Left forelimb (tissue), 1 donor: ENCODE data around the gene ANKRD13A.
"Not testable (repeated sequence)": the region's sequence is repeated elsewhere in the genome, so short reads cannot be mapped to it uniquely, and the experiment has no call there.

Experiments
- DNase-seq: peaks from one replicate; pipeline ENCODE4 v3.0.0-alpha.2; 2018; ENCODE audit warnings: low spot score

Gene ANKRD13A

DNA sequence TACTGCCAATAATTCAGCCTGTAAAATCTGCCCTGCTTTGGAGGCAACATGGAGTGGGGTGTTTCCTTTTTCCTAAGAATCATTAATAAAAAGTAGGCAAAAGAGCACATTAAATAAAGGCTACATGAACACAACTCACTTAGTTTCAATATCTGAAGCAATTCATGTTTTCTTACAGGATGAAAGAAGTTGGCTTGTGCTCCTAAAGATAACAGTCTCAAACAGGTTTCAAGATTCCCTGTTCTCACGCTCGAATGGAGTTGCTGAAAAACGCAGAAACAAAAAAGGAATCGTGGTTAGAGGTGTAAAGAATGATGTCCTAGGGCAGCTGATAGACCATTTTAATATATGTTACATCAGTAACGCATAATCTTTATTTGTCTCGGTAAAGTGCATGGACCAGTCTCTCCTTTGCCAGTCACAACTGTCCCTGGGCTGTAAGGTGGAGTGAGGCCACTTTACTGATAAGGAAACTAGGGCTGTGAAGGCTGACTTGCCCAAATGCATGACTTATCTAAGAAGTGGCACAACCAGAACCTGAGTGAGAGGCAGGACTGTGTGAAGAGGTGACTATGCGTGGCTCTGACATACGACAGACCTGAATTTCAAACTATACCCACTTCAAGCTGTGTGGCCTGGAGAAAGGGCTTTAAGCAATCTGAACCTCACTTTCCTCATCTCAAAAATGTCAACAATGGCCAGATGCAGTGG lies 15.6 kb upstream of the ANKRD13A start:
- DNase-seq: no peak

DNA sequence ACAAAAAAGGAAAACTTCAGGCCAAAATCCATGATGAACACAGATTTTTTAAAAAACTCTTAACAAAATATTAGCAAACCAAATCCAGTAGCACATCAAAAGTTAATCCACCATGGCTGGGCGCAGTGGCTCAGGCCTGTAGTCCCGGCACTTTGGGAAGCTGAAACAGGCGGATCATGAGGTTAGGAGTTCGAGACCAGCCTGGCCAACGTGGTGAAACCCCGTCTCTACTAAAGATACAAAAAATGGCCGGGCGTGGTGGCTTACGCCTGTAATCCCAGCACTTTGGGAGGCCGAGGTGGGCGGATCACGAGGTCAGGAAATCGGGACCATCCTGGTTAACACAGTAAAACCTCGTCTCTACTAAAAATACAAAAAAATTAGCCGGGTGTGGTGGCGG lies 13.0 kb upstream of the ANKRD13A start:
- not testable (repeated sequence) for DNase-seq

DNA sequence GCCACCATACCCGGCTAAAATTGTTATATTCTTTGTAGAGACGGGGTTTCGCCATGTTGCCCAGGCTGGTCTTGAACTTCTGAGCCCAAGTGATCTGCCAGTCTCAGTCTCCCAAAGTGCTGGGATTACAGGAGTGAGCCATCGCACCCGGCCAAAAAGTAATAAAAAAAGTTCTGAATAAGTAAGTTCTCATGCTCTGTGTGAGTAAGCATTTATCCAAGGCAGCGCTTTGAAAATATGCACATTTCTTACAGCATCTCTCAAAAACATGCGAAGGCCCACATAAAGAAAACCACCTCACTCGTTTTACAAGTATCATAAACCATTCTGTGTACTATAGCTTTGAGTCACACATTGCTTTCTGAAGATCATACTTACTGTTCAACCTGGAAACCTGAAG lies 11.6 kb upstream of the ANKRD13A start:
- no peak for DNase-seq

DNA sequence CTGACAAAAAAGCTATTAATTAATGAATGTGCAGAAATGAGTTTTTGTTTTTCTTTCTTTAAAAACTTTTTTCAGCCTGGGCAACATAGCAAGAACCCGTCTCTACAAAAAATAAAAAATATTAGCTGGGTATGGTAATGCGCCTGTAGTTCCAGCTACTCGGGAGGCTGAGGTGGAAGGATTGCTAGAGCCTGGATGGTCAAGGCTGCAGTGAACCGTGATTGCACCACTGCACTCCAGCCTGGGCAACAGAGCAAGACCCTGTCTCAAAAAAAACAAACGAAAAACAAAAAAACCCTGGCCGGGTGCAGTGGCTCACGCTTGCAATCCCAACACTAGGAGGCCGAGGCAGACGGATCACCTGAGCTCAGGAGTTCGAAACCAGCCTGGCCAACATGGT lies 11.0 kb upstream of the ANKRD13A start:
- DNase-seq: no peak

DNA sequence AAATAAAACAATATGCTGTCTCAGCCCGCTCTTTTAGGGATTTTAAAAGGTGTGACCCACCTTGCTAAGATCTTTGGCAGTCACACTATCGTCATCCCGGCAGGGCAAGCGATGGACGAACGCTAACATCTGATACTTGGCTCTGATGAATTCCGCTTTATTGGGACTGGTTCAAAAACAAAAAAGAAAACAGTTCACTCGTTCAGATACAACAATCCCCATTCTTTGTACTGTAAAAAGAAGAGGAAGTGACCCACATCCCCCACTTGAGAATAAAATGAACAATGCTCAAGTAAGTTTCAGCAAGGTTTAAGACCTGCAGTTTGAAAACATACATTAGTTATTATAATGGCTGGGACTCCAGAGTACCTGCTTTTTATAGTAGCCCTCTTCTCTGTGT lies 10.3 kb upstream of the ANKRD13A start:
- no peak for DNase-seq

DNA sequence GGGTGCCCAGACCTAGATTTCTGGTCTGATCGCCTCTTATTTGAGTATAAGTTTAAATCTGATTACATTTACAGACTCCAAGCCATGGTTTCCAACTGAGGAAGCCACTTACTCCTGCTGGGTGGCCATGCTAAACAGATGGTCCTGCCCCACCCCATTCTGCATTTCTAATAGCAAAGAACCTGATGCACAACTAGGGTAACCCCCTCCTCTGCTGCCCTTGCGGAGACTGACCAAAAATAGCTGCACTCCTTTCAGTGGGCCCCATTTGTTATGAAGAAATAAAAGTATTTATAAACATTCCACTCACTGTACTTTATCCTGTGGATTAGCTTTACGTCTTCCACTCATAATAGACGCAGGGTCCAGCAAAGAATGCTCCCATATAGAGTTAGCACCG lies 9.8 kb upstream of the ANKRD13A start:
- DNase-seq: no peak

DNA sequence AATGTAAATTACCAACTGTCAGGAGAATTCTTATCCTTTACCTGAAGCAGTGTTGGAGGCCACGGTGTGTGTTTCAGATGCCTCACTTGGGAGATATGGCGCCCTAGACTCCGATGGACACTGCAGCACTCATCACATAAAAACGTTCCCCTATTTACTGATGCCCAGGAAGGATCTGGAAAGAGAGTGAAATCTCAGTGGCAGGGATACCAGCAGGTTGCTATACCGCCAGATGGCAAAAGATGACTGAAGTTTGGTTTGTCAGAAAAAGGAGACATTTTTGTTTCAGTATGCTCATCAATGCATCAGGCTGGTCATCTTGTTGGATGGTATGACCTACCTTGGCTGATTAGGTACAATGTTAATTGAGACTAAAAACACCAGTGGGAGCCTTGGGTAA lies 7.6 kb upstream of the ANKRD13A start:
- DNase-seq: no peak

DNA sequence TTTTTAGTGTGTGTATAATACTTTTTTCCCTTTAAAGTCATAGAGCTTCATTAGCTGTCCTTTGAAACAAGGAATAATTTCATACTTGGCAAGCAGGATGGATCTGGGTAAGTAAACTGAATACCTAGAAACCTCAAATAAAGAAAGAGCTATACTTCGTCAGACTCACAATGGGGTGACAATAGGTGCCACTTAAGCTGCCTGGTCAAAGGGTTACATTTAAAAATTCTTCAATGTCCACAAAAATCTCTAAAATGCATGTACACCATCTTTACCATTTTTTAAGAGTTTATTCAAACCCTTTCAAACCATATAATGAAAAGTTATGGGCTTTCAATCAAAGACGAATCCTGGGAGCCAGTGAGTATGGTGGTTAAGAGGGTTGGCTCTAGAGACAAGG lies 6.1 kb upstream of the ANKRD13A start:
- no peak for DNase-seq

DNA sequence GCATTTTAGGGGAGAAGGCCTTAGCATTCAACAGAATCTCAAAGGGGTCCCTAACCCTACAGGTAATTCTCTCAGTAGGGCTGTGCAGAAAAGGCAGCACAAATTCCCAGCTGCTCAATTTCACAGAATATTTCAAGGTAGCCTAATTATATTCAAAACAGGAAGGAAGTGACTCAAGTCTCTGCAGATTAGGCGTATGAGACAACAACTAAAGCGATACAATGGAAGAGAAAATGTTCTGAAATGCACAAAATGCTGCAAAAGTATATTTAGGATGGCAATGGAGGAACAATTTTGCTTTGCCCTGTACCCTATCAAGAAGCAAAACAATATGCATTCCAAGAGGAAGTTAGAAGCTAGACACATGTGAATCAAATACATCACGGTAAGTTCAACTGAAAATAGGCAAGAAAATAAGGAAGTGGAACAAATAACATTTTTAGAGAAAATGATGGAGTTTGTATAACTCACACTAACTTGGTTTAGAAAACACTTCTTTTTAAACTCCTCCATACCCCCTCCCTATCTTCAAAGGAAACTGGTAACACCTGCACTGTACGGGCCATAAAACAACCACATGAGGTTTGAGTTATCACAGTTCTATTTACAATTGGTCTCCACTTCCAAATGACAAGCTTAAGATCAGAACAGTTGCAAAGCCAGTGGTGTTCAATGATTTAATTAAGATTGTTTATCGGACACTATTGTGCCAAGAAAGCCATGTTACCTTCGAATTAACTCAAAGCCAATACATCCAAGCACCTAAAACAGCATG lies 4.6 kb upstream of the ANKRD13A start:
- DNase-seq: no peak

DNA sequence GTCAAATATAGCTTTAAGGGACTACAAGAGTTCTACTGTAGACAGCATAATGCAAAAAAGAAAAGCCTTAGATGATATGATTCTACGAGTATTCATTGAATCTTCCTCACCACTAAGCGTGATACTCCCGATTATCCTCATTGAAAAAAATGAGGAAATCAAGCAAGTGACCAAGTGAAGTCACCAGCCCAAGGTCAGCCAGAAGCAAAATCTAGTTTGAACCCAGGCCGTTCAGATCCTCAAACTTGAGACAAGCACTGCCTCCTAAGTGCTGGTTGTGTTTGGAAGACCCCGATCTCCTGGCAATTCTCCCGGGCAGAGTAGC lies 3.9 kb upstream of the ANKRD13A start:
- no peak for DNase-seq

DNA sequence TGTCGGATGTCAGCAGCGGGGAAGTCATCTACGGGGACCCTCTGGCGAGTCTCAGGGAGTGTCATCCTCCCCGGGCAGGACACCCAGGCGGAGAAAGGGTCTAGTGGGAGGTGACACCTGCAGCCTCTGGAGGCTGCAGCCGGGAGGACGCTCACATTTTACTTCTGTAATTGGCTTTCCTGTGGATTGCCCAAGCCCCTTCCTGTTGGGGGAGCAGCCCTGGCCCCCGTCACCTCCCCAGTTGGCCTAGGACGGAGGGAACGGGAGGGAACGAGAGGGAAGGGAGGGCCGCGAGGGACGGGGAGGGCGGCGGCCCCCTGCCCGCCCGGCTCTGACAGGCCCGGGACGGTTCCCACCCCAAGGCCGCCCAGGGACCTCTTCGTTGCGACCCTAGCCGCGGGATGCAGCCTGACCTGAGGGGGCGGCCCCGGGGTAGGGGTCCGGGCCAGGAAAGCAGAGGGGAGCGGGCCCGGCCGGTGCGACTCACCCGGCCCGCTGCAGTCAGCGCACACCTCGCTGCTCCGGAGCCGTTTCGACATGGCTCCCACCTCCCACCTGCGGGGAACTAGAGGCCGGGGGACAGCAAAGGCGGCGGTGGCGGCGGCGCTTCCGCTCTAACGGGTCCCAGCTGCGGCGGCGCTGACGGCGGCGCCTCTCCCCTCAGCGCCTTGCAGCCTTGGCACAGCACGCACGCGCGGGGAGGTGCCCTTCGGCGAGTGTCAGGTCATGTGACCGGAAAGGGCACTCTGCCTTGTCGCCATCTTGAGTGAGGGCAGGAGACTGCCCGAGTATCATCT lies 3.3 kb upstream of the ANKRD13A start, which contains the start of gene GIT2:
TSS of gene GIT2 (minus strand) at position 683 of the 797 bp plus-strand sequence. CDS start at position 539, 144 bp downstream.
- DNase-seq: peak; percentile 91

DNA sequence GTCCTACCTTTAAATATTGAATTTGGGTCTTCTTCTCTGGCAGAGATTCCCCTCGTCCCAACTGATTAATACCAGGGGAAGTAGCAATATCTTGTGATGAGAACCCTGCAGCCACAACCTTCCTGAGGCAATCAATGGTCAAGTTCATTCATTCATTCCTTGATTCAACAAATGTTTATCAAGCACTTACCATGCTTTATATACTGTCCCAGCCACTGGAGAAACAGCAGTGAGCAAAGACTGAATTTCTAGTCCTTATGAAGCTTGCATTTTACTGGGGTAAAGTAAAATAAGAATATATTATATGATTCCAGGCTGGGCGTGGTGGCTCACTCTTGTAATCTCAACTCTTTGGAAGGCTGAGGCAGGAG lies 2.8 kb upstream of the ANKRD13A start:
- no peak for DNase-seq

DNA sequence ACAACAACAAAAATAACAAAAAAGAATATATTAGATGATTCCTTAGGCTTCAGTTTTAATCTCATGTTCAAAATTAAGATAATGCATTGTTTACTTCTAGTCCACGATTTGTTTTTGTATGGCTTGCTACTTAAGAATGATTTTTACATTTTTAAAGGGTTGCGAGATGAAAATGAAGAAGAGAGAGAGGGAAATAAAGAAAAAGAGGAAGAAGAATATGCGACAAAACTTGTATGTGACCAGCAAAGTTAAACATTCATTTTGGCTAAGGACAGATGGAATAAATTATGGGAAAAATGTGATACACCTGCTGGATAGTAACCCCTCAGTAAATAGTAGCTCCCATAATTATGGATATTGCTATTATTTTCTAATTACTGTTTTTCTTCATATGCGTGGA lies 1.8 kb upstream of the ANKRD13A start:
- DNase-seq: no peak

DNA sequence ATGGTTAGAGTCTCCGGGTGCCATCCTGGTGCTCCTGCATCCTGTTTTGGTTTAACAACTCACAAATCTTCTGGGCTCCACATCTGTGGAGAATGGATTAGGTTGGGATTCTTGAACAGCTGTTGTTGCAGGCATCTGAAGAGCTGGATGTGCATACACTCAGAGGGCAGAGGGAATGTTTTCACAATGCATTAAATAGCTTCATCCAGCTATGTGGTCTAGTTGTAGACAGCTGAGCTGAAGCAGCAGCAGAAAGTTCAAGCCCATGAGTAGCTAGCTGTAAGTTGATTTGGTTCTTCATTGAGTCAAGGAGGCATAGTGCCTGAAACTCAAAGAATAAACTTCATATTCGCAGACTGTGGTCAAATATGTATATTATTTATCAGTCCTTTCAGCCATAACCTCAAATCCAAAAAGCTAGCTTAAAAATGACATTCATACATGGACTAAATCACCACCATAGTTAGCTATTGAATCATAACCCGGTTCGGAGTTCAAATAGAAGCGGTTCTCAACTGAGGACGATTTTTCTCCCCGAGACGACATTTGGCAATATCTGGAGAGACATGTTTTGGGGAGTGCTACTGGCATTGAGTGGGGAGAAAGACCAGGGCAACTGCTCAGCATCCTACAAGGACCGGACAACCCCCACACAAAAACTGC lies 858 bp upstream of the ANKRD13A start:
- no peak for DNase-seq

DNA sequence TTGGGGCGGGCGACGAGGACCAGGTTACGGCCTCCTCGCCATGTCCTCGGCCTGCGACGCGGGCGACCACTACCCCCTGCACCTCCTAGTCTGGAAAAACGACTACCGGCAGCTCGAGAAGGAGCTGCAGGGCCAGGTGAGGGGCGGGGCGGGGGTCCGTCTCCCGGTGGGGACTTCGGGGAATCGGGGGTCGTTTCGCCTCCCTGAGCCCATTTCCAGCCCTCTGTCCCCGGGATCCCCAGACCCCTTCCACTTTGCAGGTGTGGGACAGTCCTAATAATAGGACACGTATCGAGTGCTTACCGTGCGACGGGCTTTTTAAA lies 380 bp downstream of the ANKRD13A start:
- DNase-seq: no peak

DNA sequence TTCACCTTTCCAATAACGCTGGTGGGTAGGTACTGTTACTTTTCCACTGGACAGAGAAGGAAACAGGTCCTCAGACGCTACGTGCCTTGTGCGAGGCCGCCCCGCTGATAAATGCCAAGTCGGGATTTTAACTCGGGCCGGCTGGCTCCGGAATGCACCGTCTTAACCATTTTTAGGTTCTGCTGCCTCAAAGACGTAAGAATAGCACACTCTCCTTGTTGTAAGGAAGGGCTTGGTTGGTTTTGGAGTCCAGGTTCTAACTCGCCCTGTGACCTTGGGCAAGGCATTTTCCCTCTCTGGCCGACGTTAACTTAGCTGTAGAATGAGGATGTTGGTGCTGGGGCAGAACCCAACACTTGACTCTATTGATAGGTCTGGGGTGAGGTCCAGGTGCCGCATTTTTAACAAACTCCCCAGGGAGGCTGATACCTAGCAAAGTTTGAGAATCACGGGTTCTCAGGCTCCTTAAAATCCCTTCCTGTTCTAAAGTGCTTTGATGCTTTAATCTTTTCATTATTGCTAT lies 814 bp downstream of the ANKRD13A start:
- no peak for DNase-seq

DNA sequence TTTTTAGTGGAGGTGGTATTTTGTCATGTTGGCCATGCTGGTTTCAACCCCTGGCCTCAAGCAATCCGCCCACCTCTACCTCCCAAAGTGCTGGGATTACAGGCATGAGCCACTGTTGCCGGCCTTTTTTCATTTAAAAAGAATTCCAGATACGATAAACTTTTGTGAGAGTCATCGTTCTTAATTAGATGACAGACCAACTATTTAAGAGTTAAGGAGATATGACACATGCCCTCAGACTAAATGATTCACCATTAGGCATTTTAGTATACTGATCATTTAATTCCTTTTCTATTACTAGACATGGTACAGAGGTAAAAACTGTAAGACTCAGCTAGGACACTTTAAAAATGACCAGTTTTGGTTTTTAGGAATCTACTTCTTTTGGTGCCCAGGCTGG lies 2.4 kb downstream of the ANKRD13A start:
- DNase-seq: no peak

DNA sequence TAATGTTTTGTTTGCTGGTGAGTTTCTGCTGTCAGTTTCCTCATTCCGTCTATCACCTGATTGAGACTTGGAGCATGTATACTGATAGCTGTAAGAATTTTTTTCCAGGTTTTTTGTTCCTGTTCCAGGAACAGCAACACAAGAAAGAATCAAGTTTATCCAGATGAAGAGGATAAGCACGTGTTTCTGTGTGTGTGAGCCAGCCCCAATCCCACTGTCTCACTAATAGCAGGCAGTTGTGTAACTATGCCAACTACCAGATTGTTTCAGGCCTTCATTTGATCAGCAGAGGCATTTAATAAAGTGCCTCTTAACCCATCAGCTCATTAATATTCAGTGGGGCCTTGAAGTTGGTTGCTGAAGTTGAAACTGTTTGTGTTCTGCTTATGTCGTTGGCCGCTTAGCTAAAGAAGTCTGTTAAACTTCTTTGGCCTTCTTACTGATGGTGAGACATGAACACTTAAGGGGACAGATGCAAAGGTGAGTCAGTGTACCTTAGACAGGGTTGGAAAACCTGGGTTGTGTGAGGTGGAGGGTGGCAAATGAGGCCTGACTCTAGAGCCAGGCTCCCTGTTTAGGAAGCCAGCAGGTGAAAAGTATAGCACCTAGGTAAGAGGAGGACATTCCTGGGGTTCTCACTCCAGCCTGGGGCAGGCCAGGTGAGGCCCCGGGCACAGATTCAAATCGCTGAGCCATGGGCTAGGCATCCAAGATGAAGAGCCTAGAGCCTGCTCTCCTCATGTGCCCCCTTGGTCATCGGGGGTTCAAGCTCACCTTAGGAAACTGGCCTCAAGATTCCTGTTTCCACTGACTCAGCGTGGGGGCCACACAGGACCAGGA lies 3.7 kb downstream of the ANKRD13A start:
- DNase-seq: no peak

DNA sequence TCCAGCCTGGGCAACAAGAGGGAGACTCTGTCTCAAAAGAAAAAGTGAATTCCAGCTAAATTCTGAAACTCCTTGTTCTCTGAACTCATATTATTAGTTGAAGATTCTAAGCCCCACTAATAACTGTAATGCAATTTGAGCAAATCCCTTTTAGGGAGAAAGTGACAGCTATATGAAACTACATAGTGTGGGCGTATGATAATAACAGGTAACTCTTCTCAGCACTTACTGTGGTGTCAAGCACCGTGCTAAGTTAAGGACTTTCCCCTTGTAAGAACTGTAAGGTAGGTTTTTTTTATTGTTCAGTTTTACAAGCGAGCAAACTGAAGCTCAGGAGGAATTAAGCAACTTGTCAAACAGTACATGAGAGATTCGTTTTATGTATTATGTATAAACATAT lies 5.4 kb downstream of the ANKRD13A start:
- no peak for DNase-seq

DNA sequence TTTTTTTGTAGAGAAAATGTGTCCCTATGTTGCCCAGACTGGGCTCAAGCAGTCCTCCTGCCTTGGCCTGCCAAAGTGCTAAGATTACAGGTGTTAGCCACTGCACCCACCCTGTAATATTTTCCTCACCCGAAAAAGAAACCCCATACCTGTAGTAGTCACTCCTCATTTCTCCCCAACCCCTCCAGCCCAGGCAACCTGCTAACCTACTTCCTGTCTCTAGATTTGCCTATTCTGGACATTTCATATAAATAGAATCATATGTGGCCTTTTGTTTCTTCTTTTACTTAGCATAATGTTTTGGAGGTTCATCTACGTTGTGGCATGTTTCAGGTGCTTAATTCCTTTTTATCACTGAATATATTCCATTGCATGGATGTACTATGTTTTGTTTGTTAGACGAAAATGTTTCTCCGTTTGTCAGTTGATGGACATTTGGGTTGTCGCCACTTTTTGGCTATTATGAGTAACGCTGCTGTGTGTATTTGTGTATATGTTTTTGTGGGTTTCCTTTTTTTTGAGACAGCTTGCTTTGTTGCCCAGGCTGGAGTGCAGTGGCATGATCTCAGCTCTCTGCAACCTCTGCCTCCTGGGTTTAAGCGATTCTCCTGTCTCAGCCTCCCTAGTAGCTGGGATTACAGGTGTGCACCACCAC lies 6.2 kb downstream of the ANKRD13A start:
- DNase-seq: no peak

DNA sequence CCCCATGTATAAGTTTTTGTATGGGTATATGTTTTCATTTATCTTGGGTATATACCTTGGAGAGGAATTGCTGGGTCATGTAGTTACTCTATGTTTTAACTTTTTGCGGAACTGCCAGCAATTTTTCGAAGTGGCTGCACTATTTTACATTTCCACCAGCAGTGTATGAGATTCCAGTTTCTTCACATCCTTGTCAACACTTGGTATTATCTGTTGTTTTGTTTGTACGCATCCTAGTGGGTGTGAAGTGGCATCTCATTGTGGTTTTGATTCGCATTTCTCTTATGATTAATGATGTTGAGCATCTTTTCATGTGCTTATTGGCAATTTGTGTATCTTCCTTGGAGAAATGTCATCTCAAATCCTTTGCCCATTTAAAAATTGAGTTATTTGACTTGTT lies 6.9 kb downstream of the ANKRD13A start:
- DNase-seq: no peak
